HG02610 (cell line): ENCODE results near the gene PPRC1.

ENCODE experiments used
- ATAC-seq: cut with Tn5 transposase; IDR thresholded peaks from one replicate; pipeline ENCODE4 v1.9.1; 2021; ENCODE audit warnings: mild to moderate bottlenecking, moderate library complexity; ENCODE audit not compliant: unreplicated experiment

The PPRC1 gene

GRCh38 chr10:102116656-102117055 is 16.2 kb upstream of the PPRC1 start:
- ATAC-seq = no peak

DNA sequence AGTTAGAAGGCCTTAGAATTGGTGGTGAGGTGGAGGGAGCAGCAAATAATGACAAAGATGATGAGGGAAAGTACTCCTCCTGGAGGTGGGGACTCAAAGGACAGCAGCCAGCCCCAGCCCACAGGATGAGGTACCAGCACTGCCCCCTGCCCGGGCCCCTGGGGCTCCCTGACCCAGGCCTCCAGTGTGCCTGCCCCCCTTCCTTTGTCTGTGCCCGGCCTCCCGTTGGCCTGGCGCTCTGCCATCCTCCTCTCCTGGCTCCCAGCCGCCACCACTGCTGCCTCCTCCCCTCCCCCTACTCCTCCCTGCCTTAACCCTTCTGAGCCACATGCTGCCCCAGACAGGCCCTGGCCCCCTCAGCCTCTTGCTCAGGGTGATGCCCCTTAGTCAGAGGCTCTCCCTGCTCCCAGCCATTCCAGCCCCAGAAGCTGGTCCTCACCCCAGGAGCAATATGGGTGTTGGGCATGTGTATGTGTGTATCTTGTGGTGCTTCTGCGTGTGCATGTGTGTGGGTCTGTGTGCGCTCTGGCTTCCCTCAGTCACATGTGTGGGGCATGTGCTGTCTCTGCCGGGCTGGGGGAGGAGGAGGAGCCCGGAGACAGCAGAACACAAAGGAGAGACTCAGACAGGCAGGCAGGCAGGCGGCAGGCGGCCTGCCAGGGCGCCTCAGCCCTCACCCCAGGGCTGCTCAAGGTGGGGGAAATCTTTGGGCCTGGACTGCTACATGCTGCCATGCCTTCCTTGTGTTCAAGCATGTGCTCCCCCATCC is 15.3 kb upstream of the PPRC1 start:
- ATAC-seq = no peak

GRCh38 chr10:102118867-102119266 is 14.0 kb upstream of the PPRC1 start:
- no peak for ATAC-seq

DNA sequence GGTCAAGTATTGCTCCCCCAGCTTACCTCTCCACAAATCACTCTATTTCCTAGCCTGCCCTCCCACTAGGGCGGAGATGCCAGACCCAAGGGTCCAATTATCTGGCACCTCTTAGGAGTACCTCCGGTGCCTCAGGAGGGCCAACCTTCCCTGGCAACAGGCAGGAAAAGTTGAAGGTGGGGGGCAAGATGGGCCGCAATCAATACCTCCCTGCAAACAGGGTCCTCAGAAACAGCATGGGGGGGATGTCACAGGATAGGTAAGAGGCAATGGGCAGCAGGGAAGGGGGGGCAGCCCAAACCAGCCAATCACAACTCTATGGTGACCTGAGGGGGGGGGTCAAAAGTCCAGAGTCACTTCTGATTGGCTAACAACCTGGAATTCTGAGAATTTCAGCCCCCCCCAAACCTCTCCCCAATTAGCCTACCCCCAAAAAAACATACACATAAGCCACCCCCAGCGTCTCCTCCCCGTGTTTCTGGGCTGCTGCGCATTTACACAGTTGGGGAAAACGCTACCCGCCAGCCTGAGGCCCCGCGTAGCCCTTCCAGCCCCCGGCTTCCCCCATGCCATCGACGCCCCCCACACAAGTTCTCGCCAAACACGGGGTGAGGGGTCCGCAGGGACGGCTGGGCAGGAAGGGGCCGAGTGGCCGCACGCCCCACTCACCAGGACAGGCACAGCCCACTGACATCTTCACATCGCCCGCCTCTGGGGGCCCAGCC is 13.3 kb upstream of the PPRC1 start:
- ATAC-seq = no peak

DNA sequence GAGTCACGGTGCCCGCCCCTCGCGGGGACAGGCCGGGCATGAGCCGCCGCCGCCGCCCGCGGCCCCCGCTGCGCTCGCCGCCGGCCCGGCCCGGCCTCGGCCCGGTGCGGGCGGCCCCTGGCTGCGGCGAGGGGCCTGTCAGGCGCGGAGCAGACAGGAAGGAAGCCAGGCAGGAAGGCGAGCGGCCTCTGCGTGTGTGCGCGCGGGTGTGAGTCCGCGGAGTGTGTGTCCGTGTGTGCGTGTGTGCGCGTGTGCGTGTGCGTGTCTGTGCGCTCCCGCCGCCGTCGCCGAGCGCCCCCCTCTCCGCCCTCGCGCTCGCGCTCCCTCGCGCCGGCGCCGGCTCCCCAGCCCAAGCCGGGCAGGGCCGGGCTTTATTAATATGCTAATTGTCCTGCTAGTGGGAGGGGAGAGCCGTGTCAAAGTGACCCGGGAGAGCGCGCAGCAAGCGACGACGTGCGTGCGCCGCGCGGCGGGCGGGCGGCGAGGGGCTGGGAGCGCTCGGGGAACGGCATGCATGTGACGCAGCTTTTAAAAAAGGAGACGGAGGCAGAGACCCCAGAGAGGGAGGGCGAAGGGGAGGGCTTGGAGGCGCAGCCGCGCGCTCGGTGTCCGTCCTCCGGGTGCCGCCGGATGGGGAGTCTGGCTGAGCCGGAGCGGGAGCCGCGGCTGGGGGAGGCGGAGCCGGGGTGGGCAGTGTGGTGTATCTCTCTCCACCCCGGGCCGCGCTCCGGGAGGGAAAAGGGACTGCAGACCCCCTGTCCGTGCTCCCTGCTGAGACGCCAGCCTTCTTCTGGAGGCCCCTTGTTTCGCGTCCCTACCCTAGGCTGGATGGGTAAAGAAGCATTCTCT is 12.5 kb upstream of the PPRC1 start, which contains the start of gene LDB1:
Gene LDB1, minus strand, starts transcription at position 227 of the 849 bp plus-strand sequence. CDS start 258 bp downstream, outside the sequence.
- peak; percentile 62 for ATAC-seq

DNA sequence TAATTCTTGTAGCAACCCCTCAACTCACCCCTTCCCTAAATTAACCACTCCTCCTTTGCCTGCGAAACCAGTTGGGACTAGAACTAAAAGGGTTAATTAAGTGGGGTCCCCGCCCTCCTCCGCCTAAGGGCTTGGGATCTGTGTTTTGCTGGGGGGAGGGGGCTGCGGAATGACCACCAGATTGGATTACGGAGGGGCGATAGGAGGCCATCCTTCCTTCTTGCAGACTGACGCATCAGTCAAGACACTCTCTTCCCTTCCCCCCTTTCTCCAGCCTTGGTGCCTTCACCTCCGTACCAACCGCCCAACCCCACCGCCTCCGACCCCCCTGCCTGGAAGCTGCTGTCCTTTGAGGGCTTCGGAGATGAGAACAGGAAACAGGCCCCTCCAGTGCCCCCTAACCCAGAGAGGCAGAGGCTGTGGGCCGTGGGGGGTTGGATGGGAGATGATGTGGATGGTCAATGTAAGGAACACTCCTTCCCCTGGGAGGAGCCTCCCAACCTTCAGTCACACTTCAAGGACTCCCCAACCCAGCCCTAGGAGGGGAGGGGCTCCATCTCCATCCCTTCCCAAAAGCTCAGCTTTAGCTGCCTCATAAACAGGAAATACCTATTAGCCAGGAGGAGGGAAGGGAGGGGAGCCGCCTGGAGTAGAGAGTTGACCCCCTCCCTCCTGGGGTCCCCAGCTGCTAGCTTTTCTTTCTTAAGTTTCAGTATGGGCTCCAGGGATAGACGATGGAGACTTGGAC is 11.7 kb upstream of the PPRC1 start:
- ATAC-seq = no peak

DNA sequence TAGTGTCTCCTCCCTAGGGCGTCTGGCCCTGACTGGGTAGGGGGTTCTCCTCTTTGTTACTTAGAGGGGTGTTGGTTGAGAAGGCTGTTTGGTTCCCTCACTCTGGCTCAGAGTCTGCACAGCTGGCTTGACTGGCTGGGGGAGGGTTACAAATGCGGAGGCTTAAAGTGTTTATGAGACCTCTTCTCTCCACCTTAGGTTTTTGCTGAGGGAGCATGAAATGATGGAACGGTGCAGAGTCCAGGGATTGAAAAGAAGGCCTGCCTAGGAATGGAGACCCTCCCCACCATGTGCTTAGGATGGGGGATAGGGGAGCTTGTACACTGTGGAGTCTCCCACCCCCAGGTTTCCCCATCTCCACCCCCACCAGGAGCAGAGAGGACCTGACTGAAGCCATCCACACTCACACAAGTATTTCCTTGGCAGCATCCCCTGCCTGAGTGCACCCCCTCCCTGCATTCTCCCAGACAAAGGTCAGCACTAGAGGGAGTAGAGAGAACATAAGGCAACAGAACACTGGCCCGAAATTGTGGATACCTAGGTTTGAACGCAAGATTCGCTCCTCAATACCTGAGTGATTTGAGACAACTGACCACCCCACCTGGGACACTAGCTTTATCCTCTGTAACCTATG is 11.0 kb upstream of the PPRC1 start:
- no peak for ATAC-seq

GRCh38 chr10:102122450-102122849 is 10.4 kb upstream of the PPRC1 start:
- ATAC-seq = no peak

DNA sequence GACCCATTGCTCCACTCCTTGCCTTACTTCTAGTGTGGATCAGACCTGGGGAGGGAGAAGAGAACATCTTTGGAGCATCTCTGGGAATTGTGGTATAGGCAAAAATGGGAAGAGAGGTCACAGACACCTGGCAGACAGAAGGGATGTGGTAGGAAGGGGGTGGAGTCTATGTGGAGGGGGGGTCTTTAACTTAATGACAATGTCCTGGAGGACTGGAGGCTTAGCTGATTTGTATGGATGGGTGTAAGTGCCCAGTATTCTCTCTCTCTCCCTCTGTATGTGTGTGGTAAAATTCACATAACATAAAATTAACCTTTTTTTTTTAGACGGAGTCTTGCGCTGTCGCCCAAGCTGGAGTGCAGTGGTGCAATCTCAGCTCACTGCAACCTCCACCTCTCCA is 9.6 kb upstream of the PPRC1 start:
- no peak for ATAC-seq

DNA sequence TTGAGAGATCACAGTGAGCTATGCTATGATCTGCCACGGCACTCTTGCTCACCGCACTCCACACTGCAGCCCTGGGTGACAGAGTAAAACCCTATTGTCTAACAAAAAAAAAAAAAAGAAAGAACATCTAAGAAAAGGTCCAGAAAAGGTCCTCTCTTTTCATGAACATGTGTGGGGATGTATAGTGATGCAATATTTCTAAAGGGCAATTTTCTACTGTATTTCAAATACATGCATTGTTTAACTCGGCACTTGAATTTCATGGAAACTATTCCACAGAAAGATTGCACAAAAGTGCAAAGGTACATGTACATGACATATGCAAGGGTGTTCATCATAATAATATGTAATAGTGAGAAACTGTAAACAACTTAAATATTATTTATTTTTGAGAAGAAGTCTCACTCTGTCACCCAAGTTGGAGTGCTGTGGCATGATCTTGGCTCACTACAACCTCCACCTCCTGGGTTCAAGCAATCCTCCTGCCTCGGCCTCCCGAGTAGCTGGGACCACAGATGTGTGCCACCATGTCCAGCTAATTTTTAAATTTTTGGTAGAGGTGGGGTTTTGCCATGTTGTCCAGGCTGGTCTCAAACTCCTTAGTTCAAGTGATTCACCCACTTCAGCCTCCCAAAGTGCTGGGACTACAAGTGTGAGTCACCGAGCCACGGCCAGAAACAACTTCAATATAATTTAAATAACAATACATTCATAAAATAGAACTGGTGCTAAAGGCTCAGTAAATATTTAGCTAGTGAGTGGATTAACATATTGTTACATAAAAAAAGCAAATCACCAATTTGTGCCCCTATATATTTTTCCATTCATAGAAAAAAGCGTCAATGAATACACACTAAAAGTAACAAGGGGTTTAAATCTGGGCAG is 1.3 kb upstream of the PPRC1 start:
- ATAC-seq = no peak

GRCh38 chr10:102132193-102132562 is 662 bp upstream of the PPRC1 start:
- no peak for ATAC-seq

GRCh38 chr10:102133373-102134195 is 744 bp downstream of the PPRC1 start:
- no peak for ATAC-seq

- no peak for ATAC-seq
Measured at GRCh38 chr10:102134416-102134815, 1.6 kb downstream of the PPRC1 start.

DNA sequence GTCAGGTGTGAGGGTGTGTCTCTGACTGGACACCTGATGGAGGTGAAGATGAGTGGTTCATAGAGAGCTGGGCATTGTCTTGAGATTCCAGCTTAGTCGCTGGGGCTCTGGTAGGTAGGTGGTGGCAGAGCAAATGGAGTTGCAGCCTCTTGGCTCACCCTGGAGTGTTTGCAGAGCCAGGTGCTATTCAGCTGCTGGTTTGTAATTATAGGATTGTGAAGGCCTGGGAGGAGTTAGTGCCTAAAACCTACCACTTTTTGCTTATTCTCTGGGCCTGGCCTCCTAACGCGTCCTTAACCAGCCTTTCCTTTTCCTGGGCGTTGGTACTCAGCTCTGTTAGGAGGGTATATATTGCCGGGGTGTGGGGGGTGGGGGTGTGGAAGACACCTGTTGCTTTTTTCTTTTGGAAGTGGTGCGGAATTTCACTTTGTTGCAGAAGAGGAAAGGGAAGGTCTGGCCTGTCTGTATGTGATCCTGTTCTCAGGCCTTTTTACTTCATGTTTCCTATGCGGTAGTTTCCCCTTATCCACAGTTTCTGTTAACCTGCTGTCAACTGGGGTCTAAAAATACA is 3.2 kb downstream of the PPRC1 start:
- no peak for ATAC-seq

- no peak for ATAC-seq
Measured at GRCh38 chr10:102139281-102140110, 6.7 kb downstream of the PPRC1 start.

GRCh38 chr10:102140218-102140617 is 7.4 kb downstream of the PPRC1 start:
- no peak for ATAC-seq

DNA sequence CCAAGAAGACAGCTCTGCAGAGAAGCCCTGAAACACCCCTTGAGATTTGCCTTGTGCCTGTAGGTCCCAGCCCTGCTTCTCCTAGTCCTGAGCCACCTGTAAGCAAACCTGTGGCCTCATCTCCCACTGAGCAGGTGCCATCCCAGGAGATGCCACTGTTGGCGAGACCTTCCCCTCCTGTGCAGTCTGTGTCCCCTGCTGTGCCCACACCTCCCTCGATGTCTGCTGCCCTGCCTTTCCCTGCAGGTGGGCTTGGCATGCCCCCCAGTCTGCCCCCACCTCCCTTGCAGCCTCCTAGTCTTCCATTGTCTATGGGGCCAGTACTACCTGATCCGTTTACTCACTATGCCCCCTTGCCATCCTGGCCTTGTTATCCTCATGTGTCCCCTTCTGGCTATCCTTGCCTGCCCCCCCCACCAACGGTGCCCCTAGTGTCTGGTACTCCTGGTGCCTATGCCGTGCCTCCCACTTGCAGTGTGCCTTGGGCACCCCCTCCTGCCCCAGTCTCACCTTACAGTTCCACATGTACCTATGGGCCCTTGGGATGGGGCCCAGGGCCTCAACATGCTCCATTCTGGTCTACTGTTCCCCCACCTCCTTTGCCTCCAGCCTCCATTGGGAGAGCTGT is 8.2 kb downstream of the PPRC1 start:
- ATAC-seq = no peak
